ENCODE results near the gene TMEM17.

The TMEM17 gene

DNA sequence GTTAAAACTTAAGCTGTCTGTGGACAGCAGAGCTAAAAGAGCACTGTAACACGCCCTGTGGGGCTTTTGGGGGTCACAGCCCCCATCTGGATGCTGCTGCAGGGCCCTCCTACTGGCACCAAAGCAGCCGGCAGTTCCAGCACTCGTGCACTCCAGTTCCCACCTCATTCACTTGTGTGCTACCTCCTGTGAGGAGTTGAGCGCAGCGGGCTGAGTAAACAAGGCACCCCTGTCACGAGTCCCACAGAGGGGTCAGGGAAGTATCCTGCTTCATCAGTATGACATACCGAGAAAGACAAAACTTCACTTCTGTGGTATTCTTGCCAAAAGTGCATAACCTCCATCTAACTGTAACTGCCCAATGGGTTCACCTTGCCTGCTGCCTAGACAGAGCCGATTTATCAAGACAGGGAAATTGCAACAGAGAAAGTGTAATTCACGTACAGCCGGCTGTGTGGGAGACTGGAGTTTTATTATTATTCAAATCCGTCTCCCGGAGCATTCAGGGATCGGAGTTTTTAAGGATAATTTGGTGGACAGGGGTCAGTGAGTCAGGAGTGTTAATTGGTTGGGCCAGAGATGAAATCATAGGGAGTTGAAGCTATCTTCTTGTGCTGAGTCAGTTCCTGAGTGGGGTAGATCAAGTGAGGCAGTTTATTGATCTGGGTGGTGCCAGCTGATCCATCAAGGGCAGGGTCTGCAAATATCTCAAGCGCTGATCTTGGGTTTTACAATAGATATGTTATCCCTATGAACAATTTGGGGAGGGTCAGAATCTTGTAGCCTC, 41.6 kb downstream of the TMEM17 start:
- no peak overlapping the region for H3K27ac Mint-ChIP-seq
- H3K4me1 Mint-ChIP-seq: peaks cover 51% of the 10 kb centered on the region
- H3K27me3 Mint-ChIP-seq (ENCODE audit: low read depth, poor library complexity): peaks cover 13% of the 10 kb centered on the region
- H3K9me3 Mint-ChIP-seq: no peaks in the 10 kb centered on the region
- H3K36me3 Mint-ChIP-seq (ENCODE audit: low read depth): no peaks in the 10 kb centered on the region
- TF ChIP-seq CTCF (IDR thresholded peaks at IDR 0.05): no peak
- DNase-seq: no peak
- H3K4me3 Mint-ChIP-seq: no peak overlapping the region

DNA sequence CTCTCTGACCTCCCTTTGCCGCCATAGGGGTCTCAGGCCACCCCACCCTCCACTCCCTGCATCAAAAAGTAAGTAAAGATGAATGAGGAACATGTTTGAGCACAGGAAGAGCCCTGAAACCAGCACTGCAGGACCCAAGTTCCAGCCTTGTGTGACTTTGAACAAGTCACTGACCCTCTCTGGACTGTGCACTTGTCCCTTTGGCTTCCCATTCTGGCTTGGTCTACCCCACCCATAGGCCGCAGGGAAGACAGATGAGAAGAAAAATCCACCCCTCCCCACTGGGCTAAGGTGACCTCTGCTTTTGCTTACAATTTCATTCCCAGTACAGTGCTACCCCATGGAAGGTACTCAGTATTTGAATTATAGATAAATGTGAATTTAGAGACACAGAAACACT, 43.8 kb downstream of the TMEM17 start:
- peaks cover 47% of the 10 kb centered on the region for H3K4me1 Mint-ChIP-seq
- H3K36me3 Mint-ChIP-seq (ENCODE audit: low read depth): no peaks in the 10 kb centered on the region
- H3K27ac Mint-ChIP-seq: peak overlapping the region; percentile 35

DNA sequence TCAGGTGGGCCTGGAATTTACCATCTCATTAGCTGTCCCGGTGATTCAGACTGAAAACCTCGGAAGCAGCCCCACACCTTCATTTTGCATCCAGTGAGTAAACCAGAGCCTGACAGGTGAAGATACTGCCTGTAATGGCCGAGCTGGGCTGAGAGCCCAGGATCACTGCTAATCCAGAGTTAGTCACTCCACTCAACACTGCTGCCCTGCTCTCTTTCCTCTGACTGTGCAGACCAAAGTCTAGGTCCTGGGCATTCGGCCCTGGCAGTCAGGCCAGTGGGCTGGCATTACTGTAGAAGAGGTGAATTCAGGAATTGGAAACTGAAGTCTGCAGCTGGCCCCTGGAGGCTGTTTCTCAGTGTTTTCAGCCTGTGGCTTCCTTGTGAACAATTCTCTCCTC, 44.3 kb downstream of the TMEM17 start:
- Mint-ChIP-seq H3K27ac (peak overlapping the region; percentile 35), H3K4me3 (no peak overlapping the region), H3K36me3 (ENCODE audit: low read depth) (no peaks in the 10 kb centered on the region), H3K9me3 (no peaks in the 10 kb centered on the region), H3K27me3 (ENCODE audit: low read depth, poor library complexity) (peaks cover 17% of the 10 kb centered on the region), H3K4me1 (peaks cover 45% of the 10 kb centered on the region)
- DNase-seq: no peak
- no peak for TF ChIP-seq CTCF (IDR thresholded peaks at IDR 0.05)

More for the DNA sequence above, 43.8 kb downstream of the TMEM17 start:
- DNase-seq: no peak
- TF ChIP-seq CTCF (IDR thresholded peaks at IDR 0.05): no peak
- Mint-ChIP-seq H3K4me3 (no peak overlapping the region), H3K27me3 (ENCODE audit: low read depth, poor library complexity) (peaks cover 17% of the 10 kb centered on the region), H3K9me3 (no peaks in the 10 kb centered on the region)

DNA sequence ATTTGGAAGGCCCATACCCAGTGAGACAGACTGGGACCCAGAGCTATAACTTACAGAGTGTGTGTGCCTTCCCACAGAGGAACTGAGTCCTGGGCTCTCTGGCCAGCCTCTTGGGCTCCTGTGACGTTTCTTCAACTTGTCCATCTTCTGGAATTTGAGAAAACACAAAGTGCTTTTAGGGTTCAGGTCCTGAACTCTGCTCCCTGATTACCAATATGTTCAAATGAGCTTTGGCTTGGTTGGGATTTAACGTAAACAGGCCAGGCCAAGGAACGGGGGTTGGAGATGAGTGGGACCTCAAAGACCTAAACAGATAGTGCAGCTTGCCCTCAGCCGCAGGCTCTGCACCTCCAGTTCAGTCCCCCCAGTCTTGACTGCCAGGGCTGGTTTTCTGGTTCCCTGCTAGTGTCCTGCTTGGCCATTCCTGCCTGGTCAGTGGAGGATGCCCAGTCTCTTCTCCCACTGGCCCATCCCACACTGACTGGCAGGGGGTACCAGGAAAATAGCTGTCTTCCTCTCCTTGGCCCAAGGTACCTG, 44.9 kb downstream of the TMEM17 start:
- Mint-ChIP-seq H3K27ac (no peak overlapping the region), H3K4me1 (peaks cover 41% of the 10 kb centered on the region), H3K9me3 (no peaks in the 10 kb centered on the region), H3K27me3 (ENCODE audit: low read depth, poor library complexity) (peaks cover 19% of the 10 kb centered on the region), H3K4me3 (no peak overlapping the region), H3K36me3 (ENCODE audit: low read depth) (no peaks in the 10 kb centered on the region)
- DNase-seq: no peak
- no peak for TF ChIP-seq CTCF (IDR thresholded peaks at IDR 0.05)

DNA sequence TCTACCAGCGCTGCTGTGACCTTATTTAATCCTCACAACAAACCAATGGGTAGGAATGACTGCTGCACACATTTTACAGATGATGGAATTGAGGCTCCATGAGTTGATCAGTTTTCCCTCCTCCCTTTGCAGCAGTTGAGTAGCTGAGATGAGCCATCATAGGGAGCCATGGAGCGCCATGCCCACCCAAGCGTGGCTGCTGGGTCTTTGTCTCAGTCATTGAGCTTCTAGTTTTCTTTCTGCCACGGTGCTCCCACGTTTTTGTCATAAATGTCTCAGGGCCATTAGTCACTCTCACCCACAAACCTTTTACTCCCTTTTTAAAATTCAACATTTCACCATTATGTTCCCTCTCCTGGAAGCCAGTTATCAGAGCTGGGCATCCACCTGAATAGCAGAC, 45.8 kb downstream of the TMEM17 start:
- Mint-ChIP-seq H3K9me3 (no peaks in the 10 kb centered on the region), H3K36me3 (ENCODE audit: low read depth) (no peaks in the 10 kb centered on the region), H3K27ac (peak overlapping the region; percentile 69), H3K4me3 (no peak overlapping the region), H3K4me1 (peaks cover 34% of the 10 kb centered on the region), H3K27me3 (ENCODE audit: low read depth, poor library complexity) (peaks cover 26% of the 10 kb centered on the region)
- TF ChIP-seq CTCF (IDR thresholded peaks at IDR 0.05): no peak
- DNase-seq: peak; percentile 37

- H3K27me3 Mint-ChIP-seq (ENCODE audit: low read depth, poor library complexity): peaks cover 30% of the 10 kb centered on the region
- no peaks in the 10 kb centered on the region for H3K36me3 Mint-ChIP-seq (ENCODE audit: low read depth)
- no peaks in the 10 kb centered on the region for H3K9me3 Mint-ChIP-seq
- no peak overlapping the region for H3K27ac Mint-ChIP-seq
- no peak for TF ChIP-seq CTCF (IDR thresholded peaks at IDR 0.05)
- no peak for DNase-seq
- peaks cover 30% of the 10 kb centered on the region for H3K4me1 Mint-ChIP-seq
- no peak overlapping the region for H3K4me3 Mint-ChIP-seq
Observed at GRCh38 chr2:62459672-62460071, 46.3 kb downstream of the TMEM17 start.
